NCI-H2081 treated with DMSO at 0.1 percent for 48 hours (cell line): ENCODE results near the gene HEBP2.
A peak's percentile ranks its signal among the peaks of the same experiment; 100 is the strongest.
"Not testable (repeated sequence)": the region's sequence is repeated elsewhere in the genome, so short reads cannot be mapped to it uniquely, and the experiment has no call there.

Source experiments
- DNase-seq: peaks from one replicate; lab custom pipeline; 2025; lab: John Stamatoyannopoulos, UW

Gene HEBP2

GRCh38 chr6:138424004-138424904, 20.2 kb downstream of the HEBP2 start:
- no peak for DNase-seq

DNA sequence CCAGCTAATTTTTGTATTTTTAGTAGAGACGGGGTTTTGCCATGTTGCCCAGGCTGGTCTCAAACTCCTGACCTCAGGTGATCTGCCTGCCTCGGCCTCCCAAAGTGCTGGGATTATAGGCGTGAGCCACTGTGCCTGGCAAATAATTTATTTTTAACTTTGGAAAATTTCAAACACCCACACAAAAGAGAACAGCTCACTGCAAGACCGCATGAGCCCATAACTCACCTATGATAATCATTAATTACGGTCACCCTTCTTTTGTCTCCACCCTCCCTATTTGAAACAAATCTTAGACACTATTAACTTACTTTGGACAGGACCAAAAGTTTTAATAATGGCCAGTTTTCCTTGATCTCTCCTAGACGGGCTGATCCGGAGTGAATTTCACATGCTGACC, 21.2 kb downstream of the HEBP2 start:
- not testable (repeated sequence) for DNase-seq

GRCh38 chr6:138426500-138427123, 22.6 kb downstream of the HEBP2 start:
- no peak for DNase-seq

DNA sequence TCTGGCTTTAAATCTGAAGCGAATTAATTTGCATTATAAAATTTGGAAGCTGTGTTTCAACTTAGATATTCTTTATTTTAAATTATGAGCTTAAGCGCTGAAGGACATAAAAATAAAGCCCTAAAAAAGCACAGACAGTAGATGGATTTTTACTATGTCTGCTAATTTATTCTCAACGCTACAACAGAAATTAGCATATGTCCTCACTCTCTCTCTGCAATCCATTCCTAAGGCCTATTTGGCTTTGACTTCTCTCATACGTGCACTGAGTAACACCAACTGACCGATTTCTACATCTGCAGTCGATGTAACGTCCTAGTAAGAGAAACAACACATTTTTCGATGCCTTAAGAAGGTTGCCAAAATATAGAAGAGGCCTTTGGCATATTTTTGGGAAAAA, 23.7 kb downstream of the HEBP2 start:
- DNase-seq: no peak

DNA sequence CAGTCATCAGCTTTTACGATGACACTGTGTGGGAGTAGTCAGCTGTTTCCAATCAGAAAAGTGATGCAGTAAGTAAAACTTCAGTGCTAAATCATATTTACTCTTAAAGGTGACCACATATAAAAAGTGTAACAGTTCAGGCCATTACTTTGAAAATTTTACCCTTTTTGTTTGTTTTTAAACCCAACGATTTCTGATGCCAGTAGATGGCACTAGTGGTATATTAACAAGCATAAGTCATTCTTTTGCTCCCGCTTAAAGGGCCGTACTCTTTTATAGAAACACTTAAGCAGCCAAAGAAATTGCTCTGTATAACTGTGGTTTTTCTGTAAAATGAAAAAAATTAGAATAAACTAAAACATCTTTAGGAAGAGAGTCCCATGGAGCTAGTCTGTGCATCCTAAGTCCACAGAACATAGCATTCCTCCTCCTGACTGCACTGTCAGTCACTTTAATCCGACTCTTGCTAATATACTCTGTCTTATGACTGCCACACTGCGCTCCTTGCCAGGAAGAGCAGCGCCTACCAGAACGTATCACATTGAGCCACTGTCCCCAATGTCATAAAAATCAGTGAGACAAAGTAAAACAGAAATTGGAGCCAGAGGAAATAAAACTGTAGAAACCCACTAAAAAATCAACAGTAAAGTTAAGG, 25.0 kb downstream of the HEBP2 start:
- peak; percentile 18 for DNase-seq

GRCh38 chr6:138429761-138430160, 25.7 kb downstream of the HEBP2 start:
- no peak for DNase-seq

DNA sequence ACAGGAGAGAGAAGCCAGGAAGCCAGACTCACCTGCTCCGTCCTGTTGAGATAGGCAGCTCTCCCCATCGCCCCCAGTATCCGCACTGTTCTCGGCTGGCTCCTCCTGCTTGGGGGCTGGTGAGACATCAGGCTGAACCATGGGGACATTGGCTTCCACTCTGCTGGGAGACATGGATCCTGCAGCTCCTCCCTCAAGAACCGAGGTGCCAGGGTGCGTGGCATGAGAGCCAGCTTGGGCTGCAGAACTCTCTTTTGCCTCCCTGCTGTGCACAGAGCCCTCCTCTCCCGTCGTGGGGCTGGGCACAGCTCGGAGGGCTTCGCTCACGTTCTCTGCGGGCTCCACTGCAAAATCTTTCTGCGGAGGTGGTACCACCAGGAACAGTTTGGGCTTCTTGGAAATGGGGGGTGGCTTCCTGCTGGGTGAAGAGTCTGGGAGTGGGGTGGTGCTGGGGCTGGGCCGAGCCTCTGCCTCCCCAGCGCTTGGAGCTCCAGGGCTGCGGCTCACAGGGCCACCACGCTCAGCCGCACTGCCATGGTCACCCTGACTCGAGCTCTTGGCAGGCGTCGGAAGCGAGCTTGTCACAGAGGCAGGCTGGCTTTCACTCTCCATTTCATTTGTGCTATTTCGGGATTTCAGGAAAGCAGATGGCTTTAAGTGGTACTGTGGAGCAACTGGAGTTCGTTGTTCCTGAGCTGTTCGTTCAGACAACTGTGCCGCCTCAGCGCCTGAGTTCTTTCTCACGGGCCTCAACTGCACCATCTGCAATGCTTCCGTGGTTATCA, 26.5 kb downstream of the HEBP2 start:
- DNase-seq: no peak

GRCh38 chr6:138431256-138432062, 27.4 kb downstream of the HEBP2 start:
- no peak for DNase-seq

- no peak for DNase-seq
Measured at GRCh38 chr6:138432063-138432356, 28.0 kb downstream of the HEBP2 start.

GRCh38 chr6:138434096-138434495, 30.1 kb downstream of the HEBP2 start:
- no peak for DNase-seq

DNA sequence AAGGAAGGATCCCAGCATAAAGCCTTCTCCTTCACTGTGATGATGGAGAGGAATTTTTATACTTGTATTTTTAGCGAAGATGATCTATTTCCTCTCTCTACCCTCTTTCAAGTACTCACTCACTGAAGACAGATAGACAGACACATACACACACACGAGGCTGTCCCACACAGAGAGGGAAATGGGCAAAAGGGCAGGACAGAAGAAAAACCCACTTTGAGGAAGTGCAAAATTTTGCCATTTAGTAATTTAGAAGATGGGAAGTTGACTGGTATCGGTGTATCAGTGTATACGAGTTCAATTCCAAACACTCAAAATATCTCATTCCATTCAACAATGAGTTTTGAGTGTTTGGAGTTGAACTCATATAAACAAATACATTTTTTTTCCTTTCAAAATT, 30.9 kb downstream of the HEBP2 start:
- DNase-seq: no peak

DNA sequence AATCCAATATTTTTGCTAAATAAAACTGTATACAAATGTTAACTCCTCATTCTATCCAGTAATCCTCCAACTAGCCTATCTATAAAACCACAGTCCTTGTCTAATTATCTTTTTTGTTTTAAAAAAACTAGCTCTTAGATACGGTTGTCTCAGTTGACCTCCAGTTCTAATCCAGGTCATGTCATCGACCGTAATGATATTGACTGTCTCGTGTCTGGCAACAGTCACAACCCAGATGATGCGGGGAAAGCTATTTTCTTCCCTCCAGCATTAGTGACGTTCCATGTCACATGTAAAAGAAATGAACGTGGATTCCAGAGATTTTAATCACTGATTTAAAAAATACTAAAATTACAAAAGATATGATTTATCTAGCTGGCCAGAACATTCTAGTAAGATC, 35.5 kb downstream of the HEBP2 start:
- no peak for DNase-seq

DNA sequence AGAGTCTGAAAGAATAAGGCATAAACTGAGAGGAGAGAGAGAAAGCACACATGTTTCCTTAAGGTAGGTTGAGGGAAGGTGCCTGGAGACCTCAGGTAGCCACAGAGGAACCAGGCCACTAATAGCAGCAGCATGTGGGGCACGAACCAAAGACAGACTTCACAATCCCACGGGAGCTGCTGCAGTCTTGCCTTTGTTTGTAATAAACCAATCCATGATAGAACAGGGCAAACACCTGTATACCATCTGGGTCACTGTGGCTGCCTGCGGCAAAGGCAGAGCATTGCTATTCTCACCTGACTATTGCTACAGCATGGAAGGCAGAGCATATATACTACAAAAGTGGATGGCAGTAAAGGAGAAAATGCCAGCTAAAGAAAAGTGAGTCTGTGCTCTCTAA, 36.3 kb downstream of the HEBP2 start:
- no peak for DNase-seq

DNA sequence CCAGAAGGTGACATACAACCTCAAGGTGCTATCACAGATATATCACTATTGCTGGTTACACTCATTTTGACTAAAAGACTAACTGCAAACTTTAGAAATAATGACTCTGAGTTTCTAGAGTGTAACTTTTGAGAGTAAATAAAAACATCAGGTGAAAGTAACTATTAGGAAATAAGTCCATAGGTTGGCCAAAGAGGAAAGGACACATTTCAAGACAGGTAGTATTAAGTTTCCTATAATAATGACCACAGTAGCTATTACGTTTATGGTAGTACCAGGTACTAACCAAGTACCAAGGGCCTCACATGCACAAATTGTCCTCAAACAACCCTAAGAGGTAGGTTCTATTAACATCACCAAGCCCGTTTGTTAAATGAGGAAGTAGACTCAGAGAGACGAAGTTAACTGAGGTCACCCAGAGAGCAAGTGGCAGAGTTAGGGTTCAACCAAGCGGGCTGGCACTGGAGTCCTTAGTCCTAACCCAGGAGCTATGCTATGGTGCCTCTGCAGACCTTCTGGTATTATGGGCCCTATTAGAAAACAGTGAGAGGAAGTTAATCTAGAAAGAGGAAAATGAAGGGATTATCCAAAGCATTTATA, 36.8 kb downstream of the HEBP2 start:
- no peak for DNase-seq

DNA sequence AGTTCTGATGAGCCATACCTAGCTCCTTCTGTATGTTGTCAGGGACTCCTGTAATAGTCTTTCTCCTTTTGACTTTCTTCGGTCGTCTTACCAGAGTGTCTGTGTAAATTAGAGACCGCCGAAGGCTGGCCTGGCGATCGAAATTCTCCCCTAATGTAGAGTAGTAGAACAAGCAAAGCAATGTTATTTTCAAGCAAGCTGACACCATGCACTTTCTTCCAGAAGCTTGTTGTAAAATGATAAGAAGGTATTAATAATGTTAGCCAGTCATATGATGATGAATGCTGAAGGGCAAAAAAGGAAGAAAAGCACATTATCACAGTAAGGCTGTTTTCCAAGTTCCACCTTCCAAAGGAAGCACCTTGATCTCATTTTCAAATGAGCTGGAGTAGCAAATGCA, 37.9 kb downstream of the HEBP2 start:
- DNase-seq: no peak

- no peak for DNase-seq
Measured at GRCh38 chr6:138442663-138443062, 38.6 kb downstream of the HEBP2 start.

GRCh38 chr6:138443979-138444378, 40.0 kb downstream of the HEBP2 start:
- DNase-seq: no peak

DNA sequence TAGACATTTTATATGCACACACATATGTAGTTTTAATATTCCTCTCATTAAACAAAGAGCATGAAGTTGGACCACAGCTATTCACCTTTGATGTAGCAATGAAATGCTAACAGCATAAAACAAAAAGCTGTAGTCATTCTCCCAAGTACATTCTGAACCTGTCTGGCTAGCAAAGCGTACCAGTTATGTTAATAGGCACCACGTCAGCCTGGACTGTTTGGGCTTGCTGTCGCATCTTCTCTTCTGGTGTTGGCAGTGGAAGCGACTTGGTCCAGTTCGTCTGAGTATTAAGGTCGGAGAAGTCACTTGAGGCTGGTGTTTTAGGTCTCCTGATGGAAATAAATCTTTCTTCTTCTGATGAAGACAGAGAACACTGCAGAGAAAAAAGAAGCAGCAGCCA, 42.8 kb downstream of the HEBP2 start:
- DNase-seq: no peak

GRCh38 chr6:138450445-138450844, 46.4 kb downstream of the HEBP2 start:
- DNase-seq: no peak

GRCh38 chr6:138451043-138451442, 47.0 kb downstream of the HEBP2 start:
- DNase-seq: no peak
